ENCODE data around the gene CHRNA5.

DNA sequence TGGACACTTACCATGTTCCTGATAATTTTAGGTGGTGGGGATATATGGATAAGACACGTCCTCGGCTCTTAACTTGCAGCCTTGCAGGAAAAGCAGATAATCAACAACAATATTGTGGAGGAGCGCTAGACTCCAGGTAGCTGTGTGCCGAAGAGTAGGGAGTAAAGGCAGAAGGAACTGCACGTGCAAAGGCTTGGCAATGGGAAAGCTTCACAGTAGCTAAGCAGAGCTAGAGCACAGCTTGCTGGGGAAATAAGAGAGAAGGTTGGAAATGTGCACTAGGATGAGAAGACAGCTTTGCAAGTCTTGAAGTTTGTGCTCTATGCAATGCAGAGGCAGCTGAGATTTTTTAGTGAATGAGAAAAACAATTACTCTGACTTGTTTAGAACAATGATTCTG lies 12.7 kb upstream of the CHRNA5 start:
- TF ChIP-seq, protein P1, sequence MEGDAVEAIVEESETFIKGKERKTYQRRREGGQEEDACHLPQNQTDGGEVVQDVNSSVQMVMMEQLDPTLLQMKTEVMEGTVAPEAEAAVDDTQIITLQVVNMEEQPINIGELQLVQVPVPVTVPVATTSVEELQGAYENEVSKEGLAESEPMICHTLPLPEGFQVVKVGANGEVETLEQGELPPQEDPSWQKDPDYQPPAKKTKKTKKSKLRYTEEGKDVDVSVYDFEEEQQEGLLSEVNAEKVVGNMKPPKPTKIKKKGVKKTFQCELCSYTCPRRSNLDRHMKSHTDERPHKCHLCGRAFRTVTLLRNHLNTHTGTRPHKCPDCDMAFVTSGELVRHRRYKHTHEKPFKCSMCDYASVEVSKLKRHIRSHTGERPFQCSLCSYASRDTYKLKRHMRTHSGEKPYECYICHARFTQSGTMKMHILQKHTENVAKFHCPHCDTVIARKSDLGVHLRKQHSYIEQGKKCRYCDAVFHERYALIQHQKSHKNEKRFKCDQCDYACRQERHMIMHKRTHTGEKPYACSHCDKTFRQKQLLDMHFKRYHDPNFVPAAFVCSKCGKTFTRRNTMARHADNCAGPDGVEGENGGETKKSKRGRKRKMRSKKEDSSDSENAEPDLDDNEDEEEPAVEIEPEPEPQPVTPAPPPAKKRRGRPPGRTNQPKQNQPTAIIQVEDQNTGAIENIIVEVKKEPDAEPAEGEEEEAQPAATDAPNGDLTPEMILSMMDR (IDR thresholded peaks at IDR 0.05; ENCODE audit: poor library complexity), result no peak
- TF ChIP-seq EZH2 (IDR thresholded peaks at IDR 0.05; ENCODE audit: borderline replicate concordance), result no peak

Data from hepatocyte (in vitro differentiated cells).